GM19395 (cell line): ENCODE results near the gene IKBIP.
"Not testable (repeated sequence)": the region's sequence is repeated elsewhere in the genome, so short reads cannot be mapped to it uniquely, and the experiment has no call there.

Experiments
- ATAC-seq: cut with Tn5 transposase; IDR thresholded peaks from one replicate; pipeline ENCODE4 v1.9.1; 2021; ENCODE audit warnings: mild to moderate bottlenecking, moderate library complexity; ENCODE audit not compliant: unreplicated experiment

Gene IKBIP

GRCh38 chr12:98638009-98638408, 6.6 kb downstream of the IKBIP start:
- no peak for ATAC-seq

DNA sequence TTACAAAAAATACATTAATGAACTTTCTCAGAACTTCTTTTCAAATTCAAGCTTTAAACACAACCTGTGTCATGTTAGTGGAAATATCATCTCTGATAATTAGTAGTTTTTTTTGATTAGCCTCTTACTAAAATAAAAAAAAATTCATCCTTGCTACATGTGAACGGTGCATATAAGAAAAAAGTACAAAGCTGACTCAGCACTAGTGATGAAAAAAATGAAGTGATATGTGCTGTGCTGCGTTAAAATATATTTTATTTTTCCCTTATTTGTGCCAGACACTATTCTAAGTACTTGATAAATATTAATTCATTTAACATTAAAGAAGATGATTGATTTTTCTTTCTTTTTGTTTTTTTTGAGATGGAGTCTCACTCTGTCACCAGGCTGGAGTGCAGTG, 7.5 kb downstream of the IKBIP start:
- ATAC-seq = no peak

GRCh38 chr12:98635657-98636323, 8.8 kb downstream of the IKBIP start:
- ATAC-seq = peak; percentile 90

DNA sequence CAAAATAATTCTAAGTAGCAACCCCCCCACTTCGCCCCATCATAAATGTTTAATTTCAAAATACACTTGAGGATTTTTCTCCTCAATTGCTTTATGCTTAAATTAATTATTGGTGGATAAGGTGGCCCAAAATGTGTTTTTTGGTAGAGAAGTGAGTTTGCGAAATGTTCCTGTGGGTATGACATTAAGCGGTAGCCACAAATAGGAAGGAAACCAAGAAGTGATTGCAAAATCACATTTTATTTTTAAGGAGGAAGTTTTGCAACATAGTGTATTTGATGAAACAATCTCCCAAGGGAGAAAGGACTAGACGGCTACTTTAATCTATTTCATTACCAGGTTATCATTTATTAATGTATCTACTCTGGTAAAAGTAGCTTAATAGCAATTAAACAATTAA, 25.6 kb downstream of the IKBIP start:
- no peak for ATAC-seq

- ATAC-seq = peak; percentile 93
Observed at GRCh38 chr12:98612696-98613334, 31.8 kb downstream of the IKBIP start.

- ATAC-seq = no peak
Observed at GRCh38 chr12:98610596-98610995, 34.0 kb downstream of the IKBIP start.

DNA sequence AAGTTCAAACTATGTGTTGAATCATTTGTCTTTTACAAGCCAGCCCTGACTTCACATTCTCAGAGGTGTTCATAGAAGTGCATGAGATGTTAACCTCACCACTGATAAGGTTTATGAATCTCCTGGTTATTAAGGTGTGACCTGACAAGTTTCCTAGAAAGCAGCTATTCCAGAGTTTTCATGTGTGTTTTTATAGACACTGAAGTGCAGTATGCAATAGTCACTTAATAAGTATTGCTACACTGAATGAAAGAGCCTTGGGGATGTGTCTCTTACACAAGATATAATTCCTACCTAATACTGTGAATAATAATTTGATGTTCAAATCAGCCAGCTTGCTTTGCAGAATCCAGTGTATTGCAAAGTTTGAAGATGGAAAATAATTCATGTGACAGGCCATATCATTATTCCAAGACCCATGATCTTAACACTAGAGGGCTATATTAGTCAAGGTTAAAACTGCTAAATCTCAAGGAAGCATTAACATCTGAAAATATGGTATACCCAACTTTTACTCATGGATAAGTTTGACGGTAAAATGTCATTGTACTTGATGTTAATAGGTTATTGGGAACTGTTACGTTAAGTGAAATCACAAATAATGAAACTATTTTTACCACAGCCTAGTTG, 38.1 kb downstream of the IKBIP start:
- no peak for ATAC-seq

- ATAC-seq = no peak
Observed at GRCh38 chr12:98601924-98602323, 42.7 kb downstream of the IKBIP start.

DNA sequence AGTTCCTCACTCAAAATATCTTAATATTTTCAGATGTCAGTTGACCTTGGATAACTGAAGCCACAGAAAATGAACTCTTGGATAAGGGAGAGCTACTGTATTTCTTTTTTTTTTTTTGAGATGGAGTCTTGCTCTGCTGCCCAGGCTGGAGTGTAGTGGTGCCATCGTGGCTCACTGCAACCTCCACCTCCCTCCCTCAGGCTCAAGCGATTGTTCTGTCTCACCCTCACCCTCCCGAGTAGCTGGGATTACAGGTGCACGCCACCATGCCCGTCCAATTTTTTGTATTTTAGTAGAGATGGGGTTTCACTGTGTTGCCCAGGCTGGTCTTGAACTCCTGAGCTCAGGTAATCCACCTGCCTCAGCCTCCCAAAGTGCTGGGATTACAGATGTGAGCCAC, 47.3 kb downstream of the IKBIP start:
- ATAC-seq = not testable (repeated sequence)

DNA sequence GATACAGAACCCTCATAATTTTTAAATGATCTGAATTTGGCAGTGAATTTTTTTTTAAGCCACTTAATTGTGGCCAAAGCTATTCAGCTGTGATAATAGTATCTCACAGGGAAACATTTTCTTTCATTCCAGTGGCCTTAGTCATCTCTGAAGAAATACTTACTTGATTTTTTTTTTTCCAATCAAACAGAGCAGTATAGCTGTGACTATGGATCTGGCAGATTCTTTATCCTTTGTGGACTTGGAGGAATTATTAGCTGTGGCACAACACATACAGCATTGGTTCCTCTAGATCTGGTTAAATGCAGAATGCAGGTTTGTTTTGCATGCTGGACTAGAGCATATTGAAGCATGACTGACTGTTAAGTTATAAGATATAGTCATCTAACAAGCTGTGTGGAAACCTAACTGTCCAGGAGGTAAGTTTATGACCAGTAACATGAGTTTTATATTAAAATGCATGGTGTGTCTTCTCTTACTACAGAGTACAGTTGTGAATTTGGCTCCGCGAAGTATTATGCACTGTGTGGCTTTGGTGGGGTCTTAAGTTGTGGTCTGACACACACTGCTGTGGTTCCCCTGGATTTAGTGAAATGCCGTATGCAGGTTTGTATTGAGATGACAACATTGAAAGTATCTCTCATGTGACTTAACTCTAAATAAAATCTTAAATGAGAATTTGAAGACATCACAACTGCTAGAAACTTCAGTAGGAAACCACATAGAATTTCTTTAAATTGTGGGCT, 49.2 kb downstream of the IKBIP start:
- no peak for ATAC-seq

GRCh38 chr12:98594050-98594835, 50.3 kb downstream of the IKBIP start:
- ATAC-seq = peak; percentile 13

- ATAC-seq = peak; percentile 99
Observed at GRCh38 chr12:98593351-98594049, 51.1 kb downstream of the IKBIP start, which contains the start of gene SLC25A3. Gene SLC25A3 (plus strand): TSS chr12:98593686. CDS start chr12:98593979, 293 bp downstream.

DNA sequence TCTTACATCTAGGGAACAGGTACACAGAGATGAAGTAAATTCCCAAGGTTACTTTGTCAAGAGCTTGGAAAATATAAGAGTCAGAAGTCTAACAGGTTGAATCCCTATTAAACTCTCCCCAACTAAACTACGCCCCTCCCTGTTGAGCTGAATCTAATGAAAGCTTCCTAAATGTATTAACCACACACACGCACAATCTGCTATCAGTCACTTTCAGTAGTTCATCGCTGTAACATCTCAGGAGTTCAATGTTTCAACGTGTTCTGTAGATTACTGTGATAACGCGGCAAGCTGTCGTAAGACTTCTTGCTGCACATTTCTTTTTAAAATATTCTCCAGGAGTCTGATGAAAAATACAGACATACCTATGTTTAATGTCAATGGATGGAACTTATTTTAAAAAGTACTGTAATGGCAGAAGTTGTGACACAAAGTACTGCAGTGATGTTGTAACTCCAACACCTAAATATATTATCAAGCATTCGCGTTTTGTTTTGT, 51.7 kb downstream of the IKBIP start:
- ATAC-seq = no peak

- no peak for ATAC-seq
Observed at GRCh38 chr12:98591209-98591608, 53.4 kb downstream of the IKBIP start.

GRCh38 chr12:98587084-98587483, 57.5 kb downstream of the IKBIP start:
- ATAC-seq = no peak

- ATAC-seq = no peak
Observed at GRCh38 chr12:98582093-98582492, 62.5 kb downstream of the IKBIP start.

DNA sequence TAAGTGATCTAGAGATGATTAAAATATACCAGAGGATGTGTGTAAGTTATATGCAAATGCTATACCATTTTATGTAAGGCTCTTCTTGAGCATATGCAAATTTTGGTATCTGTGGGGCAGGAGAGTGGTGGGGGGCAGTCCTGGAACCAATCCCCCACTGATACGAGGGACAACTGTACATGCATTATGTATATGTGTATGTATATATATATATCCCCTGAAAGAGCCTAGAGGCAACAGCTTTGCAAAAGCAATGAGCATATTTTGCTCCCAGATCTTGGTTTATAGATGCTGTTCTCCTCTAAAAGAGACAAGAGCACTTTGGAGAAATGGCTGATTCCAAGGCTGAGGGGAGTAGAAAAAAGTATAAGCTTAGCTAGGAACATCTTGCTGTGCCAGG, 63.5 kb downstream of the IKBIP start:
- ATAC-seq = no peak

GRCh38 chr12:98580695-98581094, 63.9 kb downstream of the IKBIP start:
- ATAC-seq = no peak

GRCh38 chr12:98579835-98580234, 64.8 kb downstream of the IKBIP start:
- ATAC-seq = no peak

GRCh38 chr12:98579347-98579746, 65.2 kb downstream of the IKBIP start:
- ATAC-seq = no peak
